ENCODE data around the gene ARL16.

Gene ARL16

GRCh38 chr17:81638683-81639082, 44.9 kb downstream of the ARL16 start:
- DNase-seq: no peak

DNA sequence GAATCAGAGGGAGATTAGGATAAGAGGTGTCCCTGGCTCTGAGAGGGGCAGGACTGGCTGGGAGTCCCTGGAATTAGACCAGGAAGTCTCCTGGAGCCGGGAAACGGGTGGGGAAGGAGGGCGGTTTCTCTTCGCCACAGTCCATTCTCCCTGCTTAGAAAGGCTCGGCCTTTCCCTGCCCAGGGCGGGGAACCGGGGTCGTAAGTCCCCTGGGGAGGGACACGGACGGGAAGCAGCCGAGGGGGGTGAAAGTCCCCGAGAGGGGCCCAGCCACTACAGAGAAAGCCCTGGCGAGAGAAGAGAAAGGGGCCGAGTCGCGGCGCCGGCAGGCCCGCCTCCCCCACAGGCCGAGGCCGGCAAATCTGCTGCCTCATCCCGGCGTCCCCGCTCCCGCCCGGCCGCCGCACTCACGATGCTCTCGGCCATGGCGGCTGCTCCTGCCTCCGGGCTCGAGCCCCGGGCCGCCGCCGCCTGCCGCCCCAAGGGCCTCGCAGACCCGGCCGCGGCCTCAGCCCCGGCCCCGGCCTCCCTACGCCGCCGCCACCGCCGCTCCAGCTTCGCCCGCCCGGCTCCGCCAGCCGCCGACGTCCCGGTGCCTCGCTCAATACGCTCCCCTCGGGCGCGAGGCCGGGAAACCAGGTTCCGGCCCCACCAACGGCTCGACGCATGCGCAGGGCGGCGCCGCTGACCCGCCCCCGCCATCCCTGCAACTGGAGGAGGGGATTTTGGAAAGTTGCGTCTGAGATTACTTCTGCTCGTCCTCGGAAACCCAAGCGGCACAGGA, 46.9 kb downstream of the ARL16 start, which contains the start of the genes NPLOC4 and TSPAN10:
NPLOC4 (minus strand) TSS at position 608 of the 784 bp plus-strand sequence; CDS start at position 426, 182 bp downstream.
TSPAN10 (plus strand) TSS at position 692 of the 784 bp plus-strand sequence. CDS start 5,217 bp downstream, outside the sequence.
- DNase-seq: peak; percentile 85

- peak; percentile 58 for DNase-seq
Measured at GRCh38 chr17:81635973-81636504, 47.6 kb downstream of the ARL16 start.

DNA sequence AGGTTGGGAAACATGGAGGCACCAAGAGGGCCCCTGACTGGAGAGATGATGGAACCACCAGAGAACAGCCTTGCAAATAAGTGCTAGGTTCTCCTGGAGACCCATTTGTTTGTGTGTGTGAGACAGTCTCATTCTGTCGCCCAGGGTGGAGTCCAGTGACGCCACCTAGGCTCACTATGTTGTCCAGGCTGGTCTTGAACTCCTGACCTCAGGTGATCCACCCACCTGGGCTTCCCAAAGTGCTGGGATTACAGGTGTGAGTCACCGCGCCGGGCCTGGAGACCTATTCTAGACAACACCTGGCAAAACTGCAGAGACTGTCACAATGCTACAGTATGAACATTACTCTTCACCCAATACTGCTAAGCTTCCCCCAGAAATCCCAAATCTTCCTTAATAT, 48.2 kb downstream of the ARL16 start:
- DNase-seq: no peak

- no peak for DNase-seq
Measured at GRCh38 chr17:81631482-81631881, 52.1 kb downstream of the ARL16 start.

Data from fibroblast of skin of right biceps (primary cell).